ENCODE data around the gene GTPBP2.
A peak's percentile ranks its signal among the peaks of the same experiment; 100 is the strongest.
"Not testable (repeated sequence)": the region's sequence is repeated elsewhere in the genome, so short reads cannot be mapped to it uniquely, and the experiment has no call there.

Gene GTPBP2, protein sequence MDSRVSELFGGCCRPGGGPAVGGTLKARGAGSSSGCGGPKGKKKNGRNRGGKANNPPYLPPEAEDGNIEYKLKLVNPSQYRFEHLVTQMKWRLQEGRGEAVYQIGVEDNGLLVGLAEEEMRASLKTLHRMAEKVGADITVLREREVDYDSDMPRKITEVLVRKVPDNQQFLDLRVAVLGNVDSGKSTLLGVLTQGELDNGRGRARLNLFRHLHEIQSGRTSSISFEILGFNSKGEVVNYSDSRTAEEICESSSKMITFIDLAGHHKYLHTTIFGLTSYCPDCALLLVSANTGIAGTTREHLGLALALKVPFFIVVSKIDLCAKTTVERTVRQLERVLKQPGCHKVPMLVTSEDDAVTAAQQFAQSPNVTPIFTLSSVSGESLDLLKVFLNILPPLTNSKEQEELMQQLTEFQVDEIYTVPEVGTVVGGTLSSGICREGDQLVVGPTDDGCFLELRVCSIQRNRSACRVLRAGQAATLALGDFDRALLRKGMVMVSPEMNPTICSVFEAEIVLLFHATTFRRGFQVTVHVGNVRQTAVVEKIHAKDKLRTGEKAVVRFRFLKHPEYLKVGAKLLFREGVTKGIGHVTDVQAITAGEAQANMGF

DNA sequence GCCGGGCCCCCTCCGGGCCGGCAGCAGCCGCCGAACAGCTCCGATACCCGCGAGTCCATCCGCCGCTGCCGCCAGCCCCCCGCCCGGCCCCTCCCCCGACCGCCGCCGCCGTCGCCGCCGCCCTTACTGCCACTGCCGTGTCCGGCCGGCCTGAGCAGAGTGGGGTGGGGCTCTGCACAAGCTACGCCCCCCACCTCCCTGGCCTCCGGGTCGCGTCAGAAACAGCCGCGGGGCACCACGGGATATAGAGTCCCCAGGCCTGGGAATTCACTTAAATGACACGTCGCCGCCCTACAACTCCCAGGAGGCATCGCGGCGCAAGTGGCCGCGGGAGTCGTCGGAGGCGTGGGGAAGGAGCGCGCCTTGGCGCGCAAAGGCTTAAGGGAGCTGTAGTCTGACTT is at the start of gene GTPBP2:
Gene GTPBP2 (minus strand): TSS at position 161 of the 401 bp plus-strand sequence. CDS start 102 bp downstream, at position 59.
- peak; percentile 99 for DNase-seq

DNA sequence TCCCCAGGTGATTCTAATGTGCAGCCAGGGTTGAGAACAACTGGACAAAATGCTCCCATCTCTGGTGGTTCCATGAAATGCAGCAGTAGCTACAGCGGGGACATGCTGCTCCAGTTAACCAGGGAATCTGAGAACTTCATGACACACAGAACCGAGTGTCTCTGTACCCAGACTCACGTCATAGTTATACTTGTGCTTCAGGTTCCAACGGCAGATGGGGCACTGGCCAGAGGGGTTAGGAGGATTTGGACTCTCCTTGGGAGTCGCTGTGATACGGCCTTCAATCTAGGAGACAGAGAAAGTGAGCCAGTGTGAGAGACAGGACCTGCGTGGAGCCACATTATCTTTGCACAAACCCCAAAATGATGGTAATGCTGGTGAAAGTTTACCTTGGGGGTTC is 49.3 kb upstream of the GTPBP2 start:
- DNase-seq, result no peak

DNA sequence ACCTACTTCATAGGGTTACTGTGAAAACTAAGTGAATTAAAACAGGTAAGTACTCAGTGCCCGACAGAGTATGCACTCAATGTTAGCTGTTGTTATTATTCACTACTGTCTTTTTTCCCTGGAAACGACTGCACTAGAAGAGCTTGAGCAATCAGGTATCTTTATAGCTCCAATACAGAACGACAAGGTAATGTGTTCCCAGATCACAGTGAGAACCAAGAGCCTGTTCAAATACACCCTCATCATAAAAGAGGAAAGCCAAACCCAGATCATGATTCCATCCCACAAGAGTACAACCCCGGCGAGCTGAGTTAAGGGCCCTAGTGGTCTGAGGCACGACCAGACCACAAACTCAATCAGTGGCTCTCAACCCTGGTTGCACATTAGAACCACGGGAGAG is 48.7 kb upstream of the GTPBP2 start:
- no peak for DNase-seq

DNA sequence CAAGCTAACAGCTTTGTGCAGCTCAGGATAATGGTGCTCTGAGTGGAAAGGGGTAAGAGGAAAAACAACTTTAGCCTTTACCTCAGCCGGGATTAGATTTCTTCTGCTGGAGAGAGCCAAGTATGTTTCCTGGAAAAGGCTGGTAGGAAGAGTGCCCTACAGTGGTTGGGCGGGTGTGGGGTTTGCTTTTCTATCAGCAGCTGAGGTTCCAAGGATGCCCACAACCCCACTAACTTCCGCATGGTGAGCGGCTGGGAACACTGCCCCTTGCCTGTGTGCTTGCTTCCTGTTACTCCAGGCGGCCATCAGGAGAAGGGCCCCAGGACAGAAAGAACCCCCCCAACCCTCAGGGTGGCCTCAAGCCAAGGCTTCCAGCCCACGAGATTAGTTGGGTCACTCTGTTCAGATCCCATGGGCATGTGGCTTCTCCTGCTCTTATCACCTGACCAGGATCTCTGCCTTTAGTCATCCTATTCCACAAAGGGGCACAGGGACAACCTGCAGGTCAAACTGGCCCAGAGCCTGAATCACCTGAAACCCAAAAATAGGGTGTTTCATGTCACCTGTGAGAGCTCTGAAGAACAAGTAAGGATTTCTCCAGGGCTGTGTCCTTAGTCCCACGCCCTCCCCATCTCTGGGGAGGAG is 48.0 kb upstream of the GTPBP2 start:
- no peak for DNase-seq

DNA sequence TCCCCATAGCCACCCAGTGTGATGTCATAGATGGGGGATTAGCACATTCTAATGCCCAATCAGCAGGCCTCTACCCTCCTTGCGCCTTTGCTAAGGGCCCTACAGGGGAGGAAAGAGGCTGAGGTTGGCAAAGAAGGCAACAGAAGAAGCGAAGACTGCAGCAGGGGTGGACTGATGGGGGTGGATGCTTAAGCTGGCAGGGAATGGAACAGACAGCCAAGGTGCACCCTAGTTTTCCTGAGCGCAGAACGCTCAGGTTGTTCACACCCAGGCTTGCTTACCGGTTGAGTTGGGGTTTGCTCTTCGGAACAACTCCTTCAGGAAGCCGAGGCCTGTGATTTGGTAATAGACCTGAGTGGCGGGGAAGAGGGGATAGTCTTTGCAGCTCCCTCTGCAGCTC is 45.9 kb upstream of the GTPBP2 start:
- no peak for DNase-seq

DNA sequence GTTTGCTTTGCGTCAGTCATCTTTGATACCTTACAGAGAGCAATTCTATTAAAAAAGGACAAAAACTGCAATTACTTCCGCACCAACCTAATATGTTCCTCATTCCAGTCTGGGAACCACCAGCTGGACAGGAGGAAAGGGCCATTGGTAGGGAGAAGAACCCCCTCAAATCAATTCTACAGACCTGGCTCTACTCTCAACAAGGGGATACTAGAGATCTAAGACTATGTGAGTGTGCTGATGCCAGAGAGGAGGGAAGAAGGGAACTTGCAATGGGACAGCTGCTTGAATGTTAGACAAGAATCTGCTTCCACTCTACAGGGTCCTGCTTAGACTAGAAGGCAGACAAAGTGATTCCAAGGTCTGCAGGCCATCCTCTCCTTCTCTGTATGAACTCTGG is 45.2 kb upstream of the GTPBP2 start:
- no peak for DNase-seq

DNA sequence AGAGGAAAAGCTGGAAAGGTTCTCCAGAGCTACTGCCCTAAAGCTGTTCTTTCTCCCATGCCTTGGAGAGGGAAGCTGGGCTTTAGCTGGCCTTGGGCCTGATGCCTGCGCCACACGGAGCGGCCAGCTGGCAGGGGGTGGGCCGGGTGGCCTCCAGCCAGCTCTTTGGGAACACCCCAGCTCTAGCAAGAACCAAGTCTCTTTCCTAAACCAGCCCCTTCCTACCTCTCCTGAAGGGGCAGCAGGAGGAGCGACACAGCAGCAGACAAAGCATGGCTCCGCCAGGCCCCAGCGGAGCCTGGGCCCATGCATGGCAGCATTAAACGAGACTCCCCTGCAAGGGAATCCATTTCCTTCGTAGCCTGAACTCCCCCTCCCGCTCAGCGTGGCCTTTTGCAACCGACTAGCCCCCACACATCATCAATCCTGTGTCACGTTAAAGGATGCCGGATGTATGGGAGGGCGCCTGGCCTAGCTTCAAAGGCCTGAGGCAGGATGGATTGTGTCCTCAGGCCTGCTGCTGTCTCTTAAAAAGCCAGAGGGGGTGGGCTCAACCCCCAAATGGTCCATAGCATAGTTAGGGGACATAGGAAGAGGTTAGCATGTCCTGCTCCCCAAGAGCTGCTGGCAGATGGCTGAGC is 44.5 kb upstream of the GTPBP2 start:
- DNase-seq, result no peak

DNA sequence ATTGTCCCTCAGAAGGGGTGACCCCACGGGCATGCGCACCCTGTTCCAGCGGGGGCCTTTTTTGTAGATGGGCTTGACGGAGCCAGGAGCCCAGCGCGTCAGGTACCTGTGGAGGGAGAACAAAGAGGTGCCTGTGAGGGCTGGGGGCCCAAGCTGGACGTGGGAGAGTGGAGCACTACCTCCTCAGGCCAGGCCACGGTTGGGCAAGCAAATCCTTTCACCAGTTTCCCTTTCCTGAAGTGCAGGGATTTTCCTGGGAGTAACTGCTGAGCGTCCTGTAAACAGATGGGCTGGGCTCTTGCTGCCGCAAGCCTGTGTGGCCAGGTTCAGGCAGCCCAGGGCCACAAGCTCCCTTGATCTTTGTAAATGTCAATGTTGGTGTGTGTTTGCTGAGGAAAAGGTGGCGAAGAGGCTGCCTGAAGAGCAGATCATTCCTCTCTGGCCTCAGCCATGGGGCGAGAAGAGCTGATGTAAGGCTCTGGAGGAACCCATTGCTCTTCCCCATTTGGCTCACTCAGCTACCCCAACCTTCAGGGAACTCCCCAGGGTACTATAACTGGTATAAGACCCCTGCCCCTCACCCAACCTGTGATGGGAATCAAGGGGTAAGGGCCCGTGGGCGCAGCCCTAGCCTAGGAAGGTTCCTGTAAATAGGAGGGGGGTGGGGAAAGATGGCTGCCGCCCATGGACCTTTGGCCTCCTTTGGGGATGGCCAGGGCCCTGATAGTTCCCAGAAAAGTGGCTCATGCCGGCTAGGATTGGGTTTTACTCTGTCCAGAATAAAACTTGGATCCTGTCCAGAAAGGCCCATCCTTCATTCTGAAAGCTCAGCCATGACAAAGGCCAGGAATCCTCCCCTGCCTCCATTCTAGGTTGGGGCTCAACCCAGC is 43.0 kb upstream of the GTPBP2 start:
- no peak for DNase-seq

DNA sequence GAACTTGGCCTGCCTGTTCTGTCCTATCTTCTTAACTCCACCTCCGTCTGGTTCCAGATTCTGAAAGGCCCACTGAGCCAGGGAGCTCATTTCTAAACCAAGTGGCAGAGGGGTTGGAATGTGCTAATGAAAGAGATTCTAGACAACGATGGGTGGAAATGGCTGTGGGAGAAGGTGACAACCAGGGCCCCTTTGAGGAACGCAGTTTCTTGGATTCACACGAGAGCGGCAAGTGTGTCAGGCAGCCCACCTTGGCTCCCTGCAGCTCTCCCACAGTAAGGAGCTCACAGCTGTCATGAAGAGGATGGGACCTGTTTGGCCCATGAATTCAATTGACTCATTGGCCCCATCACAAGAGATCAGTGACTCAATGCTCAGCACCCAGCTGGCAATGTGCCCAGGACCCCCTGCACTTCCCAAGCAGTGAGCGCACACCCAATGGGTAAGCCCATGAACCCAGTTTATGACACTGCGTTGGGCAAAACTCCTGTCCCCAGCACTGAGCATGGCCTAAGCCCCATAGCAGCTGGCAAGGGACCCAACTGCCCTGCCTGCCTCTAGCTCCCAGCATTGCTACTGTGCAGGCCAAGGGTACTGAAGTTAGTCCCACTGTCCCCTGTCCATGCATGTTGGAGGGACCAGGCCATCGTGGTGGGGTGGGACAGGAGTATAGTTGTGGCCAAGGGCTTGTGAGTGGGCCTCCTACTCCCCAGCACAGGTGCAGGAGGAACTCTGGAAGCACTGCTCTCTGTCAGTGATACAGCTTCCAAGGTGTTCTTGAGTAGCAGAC is 42.1 kb upstream of the GTPBP2 start:
- DNase-seq, result no peak

DNA sequence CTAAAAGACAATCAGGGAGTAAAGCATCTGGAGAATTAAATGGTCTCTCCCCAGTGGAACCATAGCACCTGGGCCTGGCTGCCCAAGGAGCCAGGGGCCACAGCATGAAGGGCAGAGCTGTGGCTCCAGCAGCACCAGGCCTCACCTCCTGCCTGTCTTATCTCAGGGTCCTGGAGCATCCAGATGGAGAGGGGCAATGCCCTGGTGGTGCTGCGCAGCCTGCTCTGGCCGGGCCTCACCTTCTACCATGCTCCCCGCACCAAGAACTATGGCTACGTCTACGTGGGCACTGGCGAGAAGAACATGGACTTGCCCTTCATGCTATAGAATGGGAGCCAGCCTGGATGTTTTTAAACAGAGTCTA is 41.5 kb upstream of the GTPBP2 start:
- no peak for DNase-seq

DNA sequence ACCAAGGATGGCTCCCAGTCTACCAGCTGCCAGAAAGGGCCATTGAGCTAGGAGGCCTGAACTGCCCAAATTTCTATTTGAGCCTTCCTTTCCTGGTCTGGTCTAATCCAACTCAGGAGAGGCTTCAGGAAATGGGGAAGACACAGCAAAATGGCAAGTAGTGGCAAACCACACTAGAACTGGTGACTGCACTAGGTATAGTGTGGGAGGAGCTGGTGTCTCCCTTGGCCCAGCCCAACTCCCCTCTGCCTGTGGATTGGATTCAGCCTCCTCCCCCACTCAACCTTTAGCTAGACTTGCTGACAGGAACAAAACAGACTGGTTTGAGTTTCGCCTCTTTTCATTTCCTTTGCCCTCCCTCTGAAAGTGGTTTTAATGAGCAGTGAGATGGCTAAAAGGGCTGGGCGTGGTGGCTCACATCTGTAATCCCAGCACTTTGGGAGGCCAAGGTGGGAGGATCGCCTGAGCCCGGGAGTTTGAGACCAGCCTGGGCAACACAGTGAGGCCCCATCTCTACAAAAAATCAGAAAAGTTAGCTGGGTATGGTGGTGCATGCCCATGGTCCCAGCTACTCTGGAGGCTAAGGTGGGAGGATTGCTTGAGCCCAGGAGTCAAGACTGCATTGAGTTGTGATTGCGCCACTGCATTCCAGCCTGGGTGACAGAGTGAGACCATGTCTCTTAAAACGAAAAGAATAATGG is 41.0 kb upstream of the GTPBP2 start:
- no peak for DNase-seq

DNA sequence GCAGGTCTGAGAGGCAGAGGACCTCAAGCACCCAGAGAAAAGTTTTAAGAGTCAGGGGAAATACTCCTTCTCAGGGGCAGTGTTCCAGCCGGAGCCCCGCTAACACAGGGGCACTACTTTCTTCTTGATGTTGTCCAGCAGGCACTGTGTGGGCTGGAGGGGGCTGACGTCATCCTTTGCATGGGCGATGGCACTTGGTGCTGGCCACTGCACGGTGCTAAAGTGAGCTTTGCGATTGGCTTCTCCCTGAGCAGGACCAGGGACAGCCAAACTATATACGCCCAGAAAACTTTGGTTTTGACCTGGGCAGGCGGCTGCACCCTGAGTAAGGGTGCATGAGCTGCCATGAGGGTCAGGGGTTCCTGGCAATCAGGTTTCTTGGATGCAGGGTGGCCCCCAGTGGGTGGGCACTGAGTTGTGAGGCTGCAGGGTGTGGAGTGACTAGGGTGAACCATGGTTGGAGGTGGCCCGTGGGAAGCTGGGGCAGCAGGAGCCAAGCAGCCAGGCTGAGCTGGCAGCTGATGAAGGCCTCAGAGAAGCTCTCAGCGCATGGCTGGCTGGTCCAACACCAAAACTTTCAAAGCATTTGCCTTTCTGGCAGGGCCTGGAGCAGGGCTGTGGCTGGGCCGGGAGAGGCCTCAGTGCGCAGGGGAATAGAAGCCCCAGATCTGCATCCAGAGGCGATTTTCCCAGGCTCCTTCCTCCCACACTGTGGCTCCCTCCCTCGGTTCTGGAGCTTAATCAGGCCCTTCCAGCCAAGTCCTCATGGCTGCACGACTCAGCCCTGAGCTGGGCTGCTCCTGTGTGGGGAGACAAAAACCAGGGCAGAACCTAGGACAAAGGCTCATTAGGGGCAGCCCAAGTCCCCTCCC is 40.2 kb upstream of the GTPBP2 start:
- peak; percentile 25 for DNase-seq

DNA sequence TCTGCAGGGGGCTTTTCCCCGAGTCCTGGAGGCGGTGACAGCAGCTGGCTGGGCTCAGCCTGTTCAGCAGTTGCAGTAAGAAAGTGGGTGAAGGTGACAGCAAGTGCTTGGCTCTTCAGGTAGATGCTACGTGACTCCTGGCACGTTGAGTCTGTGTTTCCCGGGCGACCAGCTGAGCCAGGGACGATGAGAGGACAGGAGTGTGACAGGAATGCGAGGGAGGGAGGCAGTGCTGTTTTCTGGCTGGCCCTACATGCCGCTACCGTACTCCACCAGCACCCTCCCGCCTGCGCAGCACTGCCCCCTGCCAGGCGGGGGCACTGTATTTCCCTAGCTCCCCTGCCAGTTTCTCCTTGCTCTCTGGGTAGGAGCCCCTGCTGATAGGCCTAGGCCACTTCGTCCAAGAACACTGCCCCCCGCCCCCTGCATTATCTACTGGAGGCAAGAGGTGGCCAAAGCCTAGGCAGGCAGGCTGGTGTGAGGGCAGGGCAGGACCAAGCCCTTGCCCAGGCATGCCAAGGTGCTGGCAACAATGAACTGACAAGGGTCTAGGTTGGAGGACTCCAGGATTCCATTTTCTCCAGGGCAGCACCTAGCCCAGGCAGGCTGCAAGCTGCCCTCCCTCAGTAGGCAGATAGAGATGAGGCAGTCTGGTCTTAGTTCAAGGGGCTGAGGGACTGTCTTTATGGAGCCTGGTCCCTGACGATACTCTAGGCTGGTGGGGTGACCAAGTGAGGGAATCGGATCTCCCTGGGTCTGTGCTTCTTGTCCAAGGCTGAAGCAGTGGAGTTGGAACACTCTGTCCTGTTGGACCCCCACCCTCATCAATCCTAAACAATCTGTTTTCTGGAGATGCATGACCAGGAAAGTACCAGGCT is 39.3 kb upstream of the GTPBP2 start:
- peak; percentile 64 for DNase-seq

DNA sequence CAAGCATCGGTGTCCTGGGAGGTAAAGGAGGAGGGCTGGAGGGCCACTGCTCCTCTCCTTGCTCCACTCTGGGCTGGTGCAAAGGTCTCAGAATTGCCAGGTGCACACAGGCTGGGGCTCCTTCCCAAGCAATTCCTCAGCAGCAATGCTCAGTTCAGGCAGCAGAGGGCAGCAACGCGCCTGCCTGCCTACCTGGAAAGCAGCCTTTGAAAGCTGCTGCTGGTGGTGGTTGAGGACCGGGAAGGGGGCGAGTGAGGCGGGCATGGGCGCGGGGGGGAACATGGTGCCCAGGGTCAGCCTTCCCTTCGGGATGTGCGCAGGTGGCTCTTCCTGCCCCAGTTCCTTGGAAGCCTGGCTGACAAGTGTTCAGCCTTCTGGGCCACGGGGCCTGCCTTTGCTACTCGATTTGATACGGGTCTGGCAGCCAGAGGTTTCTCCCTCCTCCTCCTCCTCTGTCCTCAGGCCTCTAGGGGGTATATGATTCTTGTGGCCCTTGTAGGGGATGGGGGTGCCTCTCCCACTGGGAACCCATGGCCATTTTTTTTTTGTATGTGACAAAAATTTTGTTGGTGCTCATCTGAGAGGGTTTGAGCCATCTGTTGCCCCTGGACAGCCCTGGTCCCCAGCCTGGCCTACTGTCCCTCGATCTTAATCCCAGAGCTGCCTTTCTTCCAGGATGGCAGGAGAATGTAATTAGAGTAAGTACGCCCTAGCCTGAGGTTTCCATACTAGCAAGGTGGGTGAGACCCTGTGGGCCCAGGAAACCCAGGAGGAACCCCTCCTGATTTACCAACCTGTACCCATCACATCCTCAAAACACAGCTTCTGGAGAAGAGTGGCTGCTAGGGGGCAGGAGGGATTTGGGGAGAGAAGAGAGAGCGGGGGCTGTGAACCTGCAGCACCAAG is 38.4 kb upstream of the GTPBP2 start:
- peak; percentile 61 for DNase-seq

DNA sequence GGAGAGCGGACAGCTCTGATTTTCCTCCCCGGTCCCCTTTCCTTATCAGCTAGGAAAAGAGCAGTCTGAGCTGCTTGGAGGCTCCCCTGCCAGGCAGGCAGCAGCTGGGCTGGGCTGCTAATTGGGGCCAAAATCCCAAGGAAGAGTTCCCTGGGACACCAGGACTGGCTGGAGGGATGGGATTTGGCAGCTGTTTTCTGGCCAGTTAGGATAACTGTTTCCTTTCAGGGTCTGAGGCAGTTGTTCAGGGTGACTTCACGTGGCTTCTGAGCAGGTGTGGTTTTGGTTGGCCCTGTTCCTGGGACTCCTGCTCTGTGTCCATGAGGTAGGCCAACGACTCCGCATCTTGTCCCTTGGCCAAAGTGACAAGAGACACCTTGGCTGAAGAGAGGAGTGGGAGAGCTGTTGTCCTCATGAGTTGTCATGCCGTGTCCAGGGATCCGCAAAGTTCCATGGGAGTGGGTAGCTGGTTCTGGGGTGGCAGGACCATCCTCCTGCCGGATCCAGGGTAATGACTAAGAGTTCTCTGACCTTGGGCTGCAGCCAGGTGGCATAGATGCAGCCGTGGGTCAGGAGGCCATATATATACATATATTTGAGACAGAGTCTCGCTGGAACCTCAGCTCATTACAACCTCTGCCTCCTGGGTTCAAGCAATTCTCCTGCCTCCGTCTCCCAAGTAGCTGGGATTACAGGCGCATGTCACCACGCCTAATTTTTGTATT is 37.3 kb upstream of the GTPBP2 start:
- no peak for DNase-seq

DNA sequence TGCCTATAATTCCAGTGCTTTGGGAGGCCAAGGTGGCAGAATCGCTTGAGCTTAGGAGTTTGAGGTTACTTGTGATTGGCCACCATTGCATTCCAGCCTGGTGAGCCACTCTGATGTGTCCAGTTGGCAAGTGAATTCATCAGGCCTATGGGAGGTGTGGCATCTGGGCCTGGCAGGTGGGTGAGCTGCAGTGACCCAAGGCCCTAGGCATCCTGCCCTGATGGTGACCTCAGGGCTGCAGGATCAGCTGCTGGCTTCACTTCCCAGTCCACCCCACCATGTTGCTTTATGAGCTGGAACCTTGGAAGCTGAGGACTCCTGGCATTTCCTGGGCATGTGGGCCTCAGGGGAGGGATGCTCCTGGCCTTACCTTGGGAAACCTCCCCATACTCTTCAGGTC is 36.3 kb upstream of the GTPBP2 start:
- DNase-seq, result no peak

DNA sequence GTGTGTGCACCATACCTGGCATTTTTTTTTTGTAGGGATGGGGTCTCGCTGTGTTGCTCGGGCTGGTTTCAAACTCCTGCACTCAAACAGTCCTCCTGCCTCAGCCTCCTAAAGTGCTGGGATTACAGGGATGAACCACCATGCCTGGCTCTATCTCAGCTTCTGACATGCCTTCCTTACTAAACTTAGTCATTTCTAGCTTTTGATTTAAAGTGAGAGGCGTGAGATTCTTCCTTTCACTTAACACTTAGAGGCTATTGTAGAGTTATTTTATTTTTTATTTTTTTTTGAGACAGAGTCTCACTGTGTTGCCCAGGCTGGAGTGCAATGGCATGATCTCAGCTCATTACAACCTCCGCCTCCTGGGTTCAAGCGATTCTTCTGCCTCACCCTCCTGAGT is 33.9 kb upstream of the GTPBP2 start:
- DNase-seq, result not testable (repeated sequence)

Data from fibroblast of skin of right quadriceps (primary cell).